PFSK-1 (cell line): Measurements from ENCODE around the gene STAB1.

Source experiments
- FOXP2 ChIP-seq: optimal IDR thresholded peaks from 2 replicates; pipeline ENCODE3; 2011; ENCODE audit warnings: borderline replicate concordance, control low read depth, inconsistent platforms; ENCODE audit not compliant: insufficient read depth; ENCODE audit errors: extremely low read length, extremely low read depth
- POLR2AphosphoS5 ChIP-seq: IDR thresholded peaks from 2 replicates; pipeline ENCODE4 v1.6.1; 2012; ENCODE audit warnings: low read depth, mild to moderate bottlenecking, control low read depth, low read length, moderate library complexity
- REST ChIP-seq, 2 experiments: IDR thresholded peaks; 2 replicates each; pipeline versions ENCODE4 v1.6.1 to v1.8.0; 2011 to 2012; ENCODE audit warnings: low read depth in 2 of 2, low read length in 2 of 2, control low read depth in 1 of 2, inconsistent platforms in 1 of 2, mild to moderate bottlenecking in 1 of 2, moderate library complexity in 1 of 2; ENCODE audit not compliant: insufficient read depth in 1 of 2
- SIN3A ChIP-seq: IDR thresholded peaks from 2 replicates; pipeline ENCODE4 v1.6.1; 2012; ENCODE audit warnings: mild to moderate bottlenecking, low read length, moderate library complexity, borderline replicate concordance; ENCODE audit not compliant: insufficient read depth
- TAF1 ChIP-seq: IDR thresholded peaks from 2 replicates; pipeline ENCODE4 v1.6.1; 2012; ENCODE audit warnings: low read length, control low read depth, borderline replicate concordance; ENCODE audit not compliant: insufficient read depth

STAB1 gene

GRCh38 chr3:52551118-52551517, 56.0 kb downstream of the STAB1 start:
- TF ChIP-seq REST (IDR thresholded peaks at IDR 0.05; ENCODE audit: insufficient read depth in 1 of 2, low read depth in 2 of 2, low read length in 2 of 2) (no peak), TAF1 (no peak), SIN3A (no peak), FOXP2 (no peak), POLR2AphosphoS5 (no peak)

GRCh38 chr3:52552089-52552488, 57.0 kb downstream of the STAB1 start:
- TF ChIP-seq REST (IDR thresholded peaks at IDR 0.05; ENCODE audit: insufficient read depth in 1 of 2, low read depth in 2 of 2, low read length in 2 of 2) (no peak), SIN3A (no peak), FOXP2 (no peak), POLR2AphosphoS5 (no peak), TAF1 (no peak)

GRCh38 chr3:52554026-52554755, 59.1 kb downstream of the STAB1 start:
- no peak for TF ChIP-seq SIN3A
- TF ChIP-seq REST (IDR thresholded peaks at IDR 0.05; ENCODE audit: insufficient read depth in 1 of 2, low read depth in 2 of 2, low read length in 2 of 2), result no peak
- TF ChIP-seq FOXP2, result no peak
- TF ChIP-seq TAF1, result no peak
- no peak for TF ChIP-seq POLR2AphosphoS5

- TF ChIP-seq FOXP2 (no peak), REST (IDR thresholded peaks at IDR 0.05; ENCODE audit: insufficient read depth in 1 of 2, low read depth in 2 of 2, low read length in 2 of 2) (no peak), TAF1 (no peak), POLR2AphosphoS5 (no peak)
Measured at GRCh38 chr3:52555056-52555455, 59.9 kb downstream of the STAB1 start.
